ENCODE results near the gene SERPINI2.

SERPINI2 gene

DNA sequence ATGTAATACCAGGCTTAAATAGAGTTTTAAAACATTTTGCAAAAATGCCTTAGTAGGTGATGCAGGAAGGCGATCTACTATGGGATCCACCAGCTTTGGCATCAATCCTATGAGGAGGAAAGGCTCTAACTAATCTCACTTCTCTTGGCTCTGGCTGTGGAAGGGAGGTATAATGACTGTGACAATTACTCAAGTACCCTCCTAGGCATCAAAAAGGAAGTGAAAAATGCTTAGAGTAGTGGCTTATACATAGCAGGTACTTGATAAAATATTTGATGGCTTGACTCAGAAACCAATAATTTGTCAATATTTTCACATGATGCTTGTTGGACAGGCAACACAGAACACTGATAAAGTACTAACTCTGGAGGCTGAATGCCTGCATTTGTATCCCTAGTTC, 34.1 kb upstream of the SERPINI2 start:
- H3K4me1 ChIP-seq (ENCODE audit: control insufficient read depth, insufficient read depth, low read length), result no peaks in the 10 kb centered on the region
- TF ChIP-seq ZNF132 (tag by site-specific recombination; IDR thresholded peaks at IDR 0.05; ENCODE audit: borderline replicate concordance) (no peak), ZNF148 (tag by site-specific recombination; IDR thresholded peaks at IDR 0.05; ENCODE audit: borderline replicate concordance) (no peak), GLIS1 (tag by site-specific recombination; IDR thresholded peaks at IDR 0.05) (no peak), ZFP37 (tag by site-specific recombination; IDR thresholded peaks at IDR 0.05) (no peak), EGR2 (tag by site-specific recombination; IDR thresholded peaks at IDR 0.05; ENCODE audit: low read depth) (no peak), ZNF677 (tag by site-specific recombination; IDR thresholded peaks at IDR 0.05) (no peak), ZNF114 (tag by site-specific recombination; IDR thresholded peaks at IDR 0.05) (no peak), ZNF624 (tag by site-specific recombination; IDR thresholded peaks at IDR 0.05) (no peak), ZSCAN23 (tag by site-specific recombination; IDR thresholded peaks at IDR 0.05) (no peak), KLF16 (tag by site-specific recombination; IDR thresholded peaks at IDR 0.05) (no peak), YY1 (tag by site-specific recombination; IDR thresholded peaks at IDR 0.05) (no peak), ZBTB21 (tag by site-specific recombination; IDR thresholded peaks at IDR 0.05) (no peak), GLI4 (tag by site-specific recombination; IDR thresholded peaks at IDR 0.05) (no peak), KLF1 (tag by site-specific recombination; IDR thresholded peaks at IDR 0.05) (no peak), ZNF138 (tag by site-specific recombination; IDR thresholded peaks at IDR 0.05; ENCODE audit: borderline replicate concordance) (no peak), ZNF433 (tag by site-specific recombination; IDR thresholded peaks at IDR 0.05; ENCODE audit: low read depth) (no peak)
- ChIA-PET CTCF (no interaction called here), POLR2A (no interaction called here)
- H3K27ac ChIP-seq (ENCODE audit: extremely low read depth, low read depth, low read length), result no peak overlapping the region
- no peaks in the 10 kb centered on the region for H3K9me3 ChIP-seq (ENCODE audit: control insufficient read depth, insufficient read depth, low read depth, low read length)
- no peak overlapping the region for H3K4me3 ChIP-seq (ENCODE audit: low read depth, low read length)
- H3K36me3 ChIP-seq (ENCODE audit: control insufficient read depth in 2 of 2, insufficient read depth in 1 of 2, low read length in 2 of 2), result no peaks in the 10 kb centered on the region

DNA sequence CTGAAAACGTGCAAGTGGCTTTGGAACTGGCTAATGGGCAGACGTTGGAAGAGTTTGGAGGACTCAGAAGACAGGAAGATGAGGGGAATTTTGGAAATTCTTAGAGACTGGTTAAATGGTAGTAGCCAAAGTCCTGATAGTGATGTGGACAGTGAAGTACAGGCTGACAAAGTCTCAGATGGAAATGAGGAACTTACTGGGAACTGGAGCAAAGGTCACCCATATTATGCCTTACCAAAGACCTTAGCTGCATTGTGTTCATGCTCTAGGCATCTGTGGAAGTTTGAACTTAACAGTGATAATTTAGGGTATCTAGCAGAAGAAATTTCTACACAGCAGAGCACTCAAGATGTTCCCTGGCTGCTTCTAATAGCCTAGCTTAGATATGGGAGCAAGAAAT, 28.6 kb upstream of the SERPINI2 start:
- Histone ChIP-seq H3K9me3 (ENCODE audit: control insufficient read depth, insufficient read depth, low read depth, low read length) (no peaks in the 10 kb centered on the region), H3K36me3 (ENCODE audit: control insufficient read depth in 2 of 2, insufficient read depth in 1 of 2, low read length in 2 of 2) (no peaks in the 10 kb centered on the region), H3K4me3 (ENCODE audit: low read depth, low read length) (no peak overlapping the region), H3K4me1 (ENCODE audit: control insufficient read depth, insufficient read depth, low read length) (no peaks in the 10 kb centered on the region), H3K27ac (ENCODE audit: extremely low read depth, low read depth, low read length) (no peak overlapping the region)
- TF ChIP-seq ZNF248 (tag by site-specific recombination; IDR thresholded peaks at IDR 0.05) (no peak), REPIN1 (tag by site-specific recombination; IDR thresholded peaks at IDR 0.05; ENCODE audit: low read depth) (no peak), ZNF658 (tag by site-specific recombination; IDR thresholded peaks at IDR 0.05) (no peak), ZNF600 (tag by site-specific recombination; IDR thresholded peaks at IDR 0.05) (no peak), ZNF423 (tag by site-specific recombination; IDR thresholded peaks at IDR 0.05) (no peak), ZBTB8A (tag by site-specific recombination; IDR thresholded peaks at IDR 0.05) (no peak), ZNF510 (tag by site-specific recombination; IDR thresholded peaks at IDR 0.05; ENCODE audit: insufficient replicate concordance) (no peak), ZXDB (tag by site-specific recombination; IDR thresholded peaks at IDR 0.05) (no peak), ZNF514 (tag by site-specific recombination; IDR thresholded peaks at IDR 0.05) (no peak), ZFP41 (tag by site-specific recombination; IDR thresholded peaks at IDR 0.05; ENCODE audit: borderline replicate concordance) (no peak), SP3 (tag by site-specific recombination; IDR thresholded peaks at IDR 0.05) (no peak), ZNF701 (tag by site-specific recombination; IDR thresholded peaks at IDR 0.05) (no peak), ZNF792 (tag by site-specific recombination; IDR thresholded peaks at IDR 0.05) (no peak), SCRT2 (tag by site-specific recombination; IDR thresholded peaks at IDR 0.05) (no peak)
- TF ChIP-seq, protein P1, sequence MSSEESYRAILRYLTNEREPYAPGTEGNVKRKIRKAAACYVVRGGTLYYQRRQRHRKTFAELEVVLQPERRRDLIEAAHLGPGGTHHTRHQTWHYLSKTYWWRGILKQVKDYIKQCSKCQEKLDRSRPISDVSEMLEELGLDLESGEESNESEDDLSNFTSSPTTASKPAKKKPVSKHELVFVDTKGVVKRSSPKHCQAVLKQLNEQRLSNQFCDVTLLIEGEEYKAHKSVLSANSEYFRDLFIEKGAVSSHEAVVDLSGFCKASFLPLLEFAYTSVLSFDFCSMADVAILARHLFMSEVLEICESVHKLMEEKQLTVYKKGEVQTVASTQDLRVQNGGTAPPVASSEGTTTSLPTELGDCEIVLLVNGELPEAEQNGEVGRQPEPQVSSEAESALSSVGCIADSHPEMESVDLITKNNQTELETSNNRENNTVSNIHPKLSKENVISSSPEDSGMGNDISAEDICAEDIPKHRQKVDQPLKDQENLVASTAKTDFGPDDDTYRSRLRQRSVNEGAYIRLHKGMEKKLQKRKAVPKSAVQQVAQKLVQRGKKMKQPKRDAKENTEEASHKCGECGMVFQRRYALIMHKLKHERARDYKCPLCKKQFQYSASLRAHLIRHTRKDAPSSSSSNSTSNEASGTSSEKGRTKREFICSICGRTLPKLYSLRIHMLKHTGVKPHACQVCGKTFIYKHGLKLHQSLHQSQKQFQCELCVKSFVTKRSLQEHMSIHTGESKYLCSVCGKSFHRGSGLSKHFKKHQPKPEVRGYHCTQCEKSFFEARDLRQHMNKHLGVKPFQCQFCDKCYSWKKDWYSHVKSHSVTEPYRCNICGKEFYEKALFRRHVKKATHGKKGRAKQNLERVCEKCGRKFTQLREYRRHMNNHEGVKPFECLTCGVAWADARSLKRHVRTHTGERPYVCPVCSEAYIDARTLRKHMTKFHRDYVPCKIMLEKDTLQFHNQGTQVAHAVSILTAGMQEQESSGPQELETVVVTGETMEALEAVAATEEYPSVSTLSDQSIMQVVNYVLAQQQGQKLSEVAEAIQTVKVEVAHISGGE (tag by site-specific recombination; conservative IDR thresholded peaks at IDR 0.05; ENCODE audit: low read depth), result no peak
- TF ChIP-seq, protein P2, sequence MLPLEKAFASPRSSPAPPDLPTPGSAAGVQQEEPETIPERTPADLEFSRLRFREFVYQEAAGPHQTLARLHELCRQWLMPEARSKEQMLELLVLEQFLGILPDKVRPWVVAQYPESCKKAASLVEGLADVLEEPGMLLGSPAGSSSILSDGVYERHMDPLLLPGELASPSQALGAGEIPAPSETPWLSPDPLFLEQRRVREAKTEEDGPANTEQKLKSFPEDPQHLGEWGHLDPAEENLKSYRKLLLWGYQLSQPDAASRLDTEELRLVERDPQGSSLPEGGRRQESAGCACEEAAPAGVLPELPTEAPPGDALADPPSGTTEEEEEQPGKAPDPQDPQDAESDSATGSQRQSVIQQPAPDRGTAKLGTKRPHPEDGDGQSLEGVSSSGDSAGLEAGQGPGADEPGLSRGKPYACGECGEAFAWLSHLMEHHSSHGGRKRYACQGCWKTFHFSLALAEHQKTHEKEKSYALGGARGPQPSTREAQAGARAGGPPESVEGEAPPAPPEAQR (tag by site-specific recombination; IDR thresholded peaks at IDR 0.05), result no peak
- POLR2A ChIA-PET, result no interaction called here
- CTCF ChIA-PET, result no interaction called here

All from HEK293 (cell line).